ENCODE results near the gene ARL2BP. TPM values are rescaled to one million over a fixed set of nuclear protein-coding genes. Genes with fewer than 3 reads are reported as not detected.

ARL2BP gene
- total RNA-seq, 2 donors from 2014 or later: 27.9 to 30.3 TPM

GRCh38 chr16:57284209-57284951 lies 39.3 kb downstream of the ARL2BP start, which contains the start of gene PLLP:
Gene PLLP (minus strand): TSS chr16:57284672. CDS start chr16:57284540, 132 bp downstream.
- peak; percentile 47 for DNase-seq
- Mint-ChIP-seq H3K27me3 (ENCODE audit: low read depth) (peaks cover 24% of the 10 kb centered on the region), H3K36me3 (ENCODE audit: insufficient read depth in 2 of 2) (no peaks in the 10 kb centered on the region), H3K27ac (peak within 1 kb of the TSS; percentile 50), H3K4me1 (ENCODE audit: low read depth) (peaks cover 27% of the 10 kb centered on the region), H3K4me3 (peak within 1 kb of the TSS; percentile 85 to 88), H3K9me3 (no peaks in the 10 kb centered on the region)
- peak; percentile 70 to 80 for ATAC-seq (replicated peaks in 1 of 2)

- Mint-ChIP-seq H3K36me3 (ENCODE audit: insufficient read depth in 2 of 2) (no peaks in the 10 kb centered on the region), H3K9me3 (no peaks in the 10 kb centered on the region), H3K27me3 (ENCODE audit: low read depth) (peaks cover 24% of the 10 kb centered on the region), H3K4me1 (ENCODE audit: low read depth) (peaks cover 33% of the 10 kb centered on the region), H3K4me3 (peak overlapping the region; percentile 85 to 88), H3K27ac (no peak overlapping the region)
- no peak for ATAC-seq (replicated peaks in 1 of 2)
- no peak for DNase-seq
Measured at GRCh38 chr16:57284952-57285363, 39.9 kb downstream of the ARL2BP start.

- Mint-ChIP-seq H3K36me3 (ENCODE audit: insufficient read depth in 2 of 2) (no peaks in the 10 kb centered on the region), H3K27ac (no peak overlapping the region), H3K27me3 (ENCODE audit: low read depth) (peaks cover 21% of the 10 kb centered on the region), H3K4me3 (peak overlapping the region; percentile 85 to 88), H3K4me1 (ENCODE audit: low read depth) (peaks cover 35% of the 10 kb centered on the region), H3K9me3 (no peaks in the 10 kb centered on the region)
- DNase-seq (no peak), ATAC-seq (replicated peaks in 1 of 2) (no peak)
Measured at GRCh38 chr16:57285379-57285778, 40.3 kb downstream of the ARL2BP start.

- no peaks in the 10 kb centered on the region for H3K9me3 Mint-ChIP-seq
- H3K4me3 Mint-ChIP-seq: peak overlapping the region; percentile 36 to 55
- H3K36me3 Mint-ChIP-seq (ENCODE audit: insufficient read depth in 2 of 2): no peaks in the 10 kb centered on the region
- DNase-seq: no peak
- H3K27ac Mint-ChIP-seq: no peak overlapping the region
- H3K27me3 Mint-ChIP-seq (ENCODE audit: low read depth): no peaks in the 10 kb centered on the region
- ATAC-seq (replicated peaks in 1 of 2): peak; percentile 37 to 59
- H3K4me1 Mint-ChIP-seq (ENCODE audit: low read depth): peaks cover 25% of the 10 kb centered on the region
Measured at GRCh38 chr16:57289391-57290257, 44.6 kb downstream of the ARL2BP start.

- Mint-ChIP-seq H3K9me3 (no peaks in the 10 kb centered on the region), H3K27ac (no peak overlapping the region), H3K36me3 (ENCODE audit: insufficient read depth in 2 of 2) (no peaks in the 10 kb centered on the region), H3K4me3 (peak overlapping the region; percentile 23 to 70), H3K4me1 (ENCODE audit: low read depth) (peaks cover 4% of the 10 kb centered on the region), H3K27me3 (ENCODE audit: low read depth) (no peaks in the 10 kb centered on the region)
- ATAC-seq (replicated peaks in 1 of 2): no peak
- DNase-seq: peak in 1 of 2 donors; percentile 32
Measured at GRCh38 chr16:57297856-57298255, 52.8 kb downstream of the ARL2BP start.

- H3K4me3 Mint-ChIP-seq: peak overlapping the region in 1 of 2 donors; percentile 12
- H3K4me1 Mint-ChIP-seq (ENCODE audit: low read depth): peaks cover 8% of the 10 kb centered on the region
Measured at GRCh38 chr16:57299009-57299718, 54.1 kb downstream of the ARL2BP start.

GRCh38 chr16:57299719-57300386 lies 54.8 kb downstream of the ARL2BP start:
- peaks cover 11% of the 10 kb centered on the region for H3K4me1 Mint-ChIP-seq (ENCODE audit: low read depth)
- no peaks in the 10 kb centered on the region for H3K9me3 Mint-ChIP-seq
- no peak overlapping the region for H3K27ac Mint-ChIP-seq
- no peaks in the 10 kb centered on the region for H3K27me3 Mint-ChIP-seq (ENCODE audit: low read depth)
- ATAC-seq (replicated peaks in 1 of 2): peak; percentile 75 to 76
- no peaks in the 10 kb centered on the region for H3K36me3 Mint-ChIP-seq (ENCODE audit: insufficient read depth in 2 of 2)
- peak; percentile 85 to 86 for DNase-seq
- no peak overlapping the region for H3K4me3 Mint-ChIP-seq

More at GRCh38 chr16:57299009-57299718, 54.1 kb downstream of the ARL2BP start:
- H3K9me3 Mint-ChIP-seq: no peaks in the 10 kb centered on the region
- H3K27ac Mint-ChIP-seq: no peak overlapping the region
- DNase-seq (peak in 1 of 2 donors; percentile 21), ATAC-seq (replicated peaks in 1 of 2) (no peak)
- H3K27me3 Mint-ChIP-seq (ENCODE audit: low read depth): no peaks in the 10 kb centered on the region
- no peaks in the 10 kb centered on the region for H3K36me3 Mint-ChIP-seq (ENCODE audit: insufficient read depth in 2 of 2)

- H3K4me3 Mint-ChIP-seq: no peak overlapping the region
- no peaks in the 10 kb centered on the region for H3K9me3 Mint-ChIP-seq
- peak; percentile 96 to 99 for DNase-seq
- peak; percentile 89 to 90 for ATAC-seq (replicated peaks in 1 of 2)
- H3K27ac Mint-ChIP-seq: no peak overlapping the region
- H3K27me3 Mint-ChIP-seq (ENCODE audit: low read depth): no peaks in the 10 kb centered on the region
- H3K36me3 Mint-ChIP-seq (ENCODE audit: insufficient read depth in 2 of 2): no peaks in the 10 kb centered on the region
- H3K4me1 Mint-ChIP-seq (ENCODE audit: low read depth): peaks cover 11% of the 10 kb centered on the region
Measured at GRCh38 chr16:57300387-57301125, 55.5 kb downstream of the ARL2BP start.

- no peak overlapping the region for H3K27ac Mint-ChIP-seq
- H3K27me3 Mint-ChIP-seq (ENCODE audit: low read depth): no peaks in the 10 kb centered on the region
- H3K4me1 Mint-ChIP-seq (ENCODE audit: low read depth): peaks cover 11% of the 10 kb centered on the region
- ATAC-seq (replicated peaks in 1 of 2) (no peak), DNase-seq (no peak)
- no peak overlapping the region for H3K4me3 Mint-ChIP-seq
- no peaks in the 10 kb centered on the region for H3K9me3 Mint-ChIP-seq
- H3K36me3 Mint-ChIP-seq (ENCODE audit: insufficient read depth in 2 of 2): no peaks in the 10 kb centered on the region
Measured at GRCh38 chr16:57301126-57301817, 56.2 kb downstream of the ARL2BP start.

All from activated T-cell treated with anti-CD3 and anti-CD28 coated beads, Interleukin-2, amount 50 U/mL, for 72 hours (primary cell).